Lung (tissue), 12 donors: Measurements from ENCODE around the gene HACD4. TPM values are rescaled to one million over a fixed set of nuclear protein-coding genes. Genes with fewer than 3 reads are reported as not detected.

ENCODE experiments used
- ATAC-seq: fragments of 200-7000 bp; cut with Tn5 transposase; one replicate; pipeline ENCODE4 v1.9.1; 2020; ENCODE audit warnings: moderate number of reproducible peaks; ENCODE audit not compliant: insufficient read depth, low FRiP score
- DNase-seq, 3 donors: peaks; one replicate each; pipeline ENCODE4 v3.0.0-alpha.2; 2013 to 2017
- H3K27ac ChIP-seq, 2 donors: one replicate each; pipeline ENCODE4 v1.5.1; 2013; ENCODE audit warnings: mild to moderate bottlenecking in 2 of 2, moderate library complexity in 2 of 2, control low read depth in 1 of 2, inconsistent platforms in 1 of 2, low read depth in 1 of 2, low read length in 1 of 2
- H3K27me3 ChIP-seq, 3 donors: one replicate each; pipeline ENCODE4 v1.5.1; 2013; ENCODE audit warnings: low read length in 2 of 3; ENCODE audit not compliant: control insufficient read depth in 3 of 3, insufficient read depth in 3 of 3
- H3K36me3 ChIP-seq, 4 donors: one replicate each; pipeline ENCODE4 v1.5.1; 2013; ENCODE audit warnings: low read length in 4 of 4, mild to moderate bottlenecking in 1 of 4, moderate library complexity in 1 of 4; ENCODE audit not compliant: control insufficient read depth in 4 of 4, insufficient read depth in 4 of 4
- H3K4me1 ChIP-seq, 5 donors: one replicate each; pipeline ENCODE4 v1.5.1; 2013; ENCODE audit warnings: low read length in 5 of 5, mild to moderate bottlenecking in 2 of 5, moderate library complexity in 1 of 5; ENCODE audit not compliant: control insufficient read depth in 5 of 5, insufficient read depth in 5 of 5
- H3K4me3 ChIP-seq: one replicate; pipeline ENCODE4 v1.5.1; 2013; ENCODE audit warnings: mild to moderate bottlenecking, control low read depth, moderate library complexity
- H3K9ac ChIP-seq, 2 donors: one replicate each; pipeline ENCODE4 v1.5.1; 2013; ENCODE audit warnings: low read length in 2 of 2, control low read depth in 1 of 2; ENCODE audit not compliant: insufficient read depth in 1 of 2
- H3K9me3 ChIP-seq, 4 donors: one replicate each; pipeline ENCODE4 v1.5.1; 2013; ENCODE audit warnings: low read length in 3 of 4, mild to moderate bottlenecking in 1 of 4, moderate library complexity in 1 of 4; ENCODE audit not compliant: control insufficient read depth in 4 of 4, insufficient read depth in 3 of 4
- WGBS, 2 donors: extraction: QIAGEN DNeasy Blood & Tissue Kit; methylation state at CpG; one replicate each; pipeline ENCODE4 v1.1.7; 2013; 5-methylcytosine and 5-hydroxymethylcytosine counted together
- polyA plus RNA-seq, 2 donors: library from polyadenylated mRNA; stranded (reverse); fragments of 200-250 nt; gene quantifications; one replicate each; pipeline ENCODE4 v1.2.1, GENCODE V29; 2013
- total RNA-seq, 2 donors: library from RNA; depleted of rRNA in 1 of 2; stranded (reverse); fragments of >200 nt in 1 of 2; gene quantifications; one replicate each; pipeline ENCODE4 v1.2.1, GENCODE V29; 2014 to 2021
- TF ChIP-seq, protein P1 (sequence below): IDR thresholded peaks from 2 replicates; pipeline ENCODE4 v1.5.1; 2012; ENCODE audit warnings: mild to moderate bottlenecking; ENCODE audit errors: control extremely low read depth, extremely low read depth
- donor health status: control.
- donor health status: control.
- donor health status: Bipolar disorder and iron deficiency.
- donor health status: healthy.
- donor health status: DM: yes; HTN: yes; CAD: no.

Gene HACD4
- total and polyA plus RNA-seq, 4 donors: 2.7 to 15.2 (median 4.8) TPM

DNA sequence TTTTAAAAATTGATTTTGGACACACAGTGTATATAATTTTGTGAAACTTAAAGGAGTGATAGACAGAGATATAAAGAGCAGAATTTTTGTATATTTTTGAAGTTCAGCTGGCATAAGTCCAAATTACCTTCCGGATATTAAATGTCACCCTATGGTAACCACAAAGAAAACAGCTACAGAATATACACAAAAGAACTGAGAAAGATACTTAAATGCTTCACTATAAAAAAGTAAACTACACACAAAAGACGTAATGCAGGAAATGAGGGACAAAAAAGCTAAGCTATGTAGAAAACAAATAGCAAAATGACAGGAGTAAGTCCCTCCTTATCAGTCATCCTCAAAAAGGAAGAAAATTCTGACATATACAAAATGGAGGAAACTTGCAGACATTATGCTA is 29.4 kb downstream of the HACD4 start:
- H3K4me1 ChIP-seq: no peaks in the 10 kb centered on the region
- WGBS, 2 donors: 72 to 76% methylated on average over 2 of the region's 2 CpGs
- no peaks in the 10 kb centered on the region for H3K9me3 ChIP-seq
- peaks cover 0 to 5% (median 0%) of the 10 kb centered on the region in 4 donors for H3K36me3 ChIP-seq
- H3K27me3 ChIP-seq: no peaks in the 10 kb centered on the region
- ATAC-seq (no peak), DNase-seq (no peak)
- TF ChIP-seq, protein P1, sequence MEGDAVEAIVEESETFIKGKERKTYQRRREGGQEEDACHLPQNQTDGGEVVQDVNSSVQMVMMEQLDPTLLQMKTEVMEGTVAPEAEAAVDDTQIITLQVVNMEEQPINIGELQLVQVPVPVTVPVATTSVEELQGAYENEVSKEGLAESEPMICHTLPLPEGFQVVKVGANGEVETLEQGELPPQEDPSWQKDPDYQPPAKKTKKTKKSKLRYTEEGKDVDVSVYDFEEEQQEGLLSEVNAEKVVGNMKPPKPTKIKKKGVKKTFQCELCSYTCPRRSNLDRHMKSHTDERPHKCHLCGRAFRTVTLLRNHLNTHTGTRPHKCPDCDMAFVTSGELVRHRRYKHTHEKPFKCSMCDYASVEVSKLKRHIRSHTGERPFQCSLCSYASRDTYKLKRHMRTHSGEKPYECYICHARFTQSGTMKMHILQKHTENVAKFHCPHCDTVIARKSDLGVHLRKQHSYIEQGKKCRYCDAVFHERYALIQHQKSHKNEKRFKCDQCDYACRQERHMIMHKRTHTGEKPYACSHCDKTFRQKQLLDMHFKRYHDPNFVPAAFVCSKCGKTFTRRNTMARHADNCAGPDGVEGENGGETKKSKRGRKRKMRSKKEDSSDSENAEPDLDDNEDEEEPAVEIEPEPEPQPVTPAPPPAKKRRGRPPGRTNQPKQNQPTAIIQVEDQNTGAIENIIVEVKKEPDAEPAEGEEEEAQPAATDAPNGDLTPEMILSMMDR: no peak
- H3K27ac ChIP-seq: no peak overlapping the region
- H3K9ac ChIP-seq: no peak overlapping the region
- no peak overlapping the region for H3K4me3 ChIP-seq

DNA sequence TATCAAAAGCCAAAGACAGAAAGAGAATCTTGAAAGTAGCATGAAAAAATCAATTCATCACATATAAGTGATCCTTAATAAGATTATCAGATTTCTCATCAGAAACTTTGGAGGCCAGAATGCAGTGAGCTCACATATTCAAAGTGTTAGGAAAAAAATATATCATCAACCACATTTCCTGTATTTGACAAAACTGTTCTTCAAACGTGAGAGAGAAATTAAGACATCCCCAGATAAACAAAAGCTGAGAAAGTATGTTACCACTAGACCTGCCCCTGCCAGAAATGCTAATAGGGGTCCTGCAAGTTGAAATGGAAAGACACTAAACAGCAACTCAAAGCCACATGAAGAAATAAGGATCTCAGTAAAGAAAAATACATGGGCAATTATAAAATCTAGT is 29.9 kb downstream of the HACD4 start:
- TF ChIP-seq, protein P1: no peak
- Histone ChIP-seq H3K36me3 (peaks cover 0 to 5% (median 2%) of the 10 kb centered on the region in 4 donors), H3K4me3 (no peak overlapping the region), H3K9me3 (no peaks in the 10 kb centered on the region), H3K9ac (no peak overlapping the region), H3K27me3 (no peaks in the 10 kb centered on the region), H3K4me1 (peaks cover 0 to 1% (median 0%) of the 10 kb centered on the region in 5 donors), H3K27ac (no peak overlapping the region)
- DNase-seq (no peak), ATAC-seq (no peak)
- 0 to 8% methylated on average over 1 of the region's 1 CpG for WGBS, 2 donors

DNA sequence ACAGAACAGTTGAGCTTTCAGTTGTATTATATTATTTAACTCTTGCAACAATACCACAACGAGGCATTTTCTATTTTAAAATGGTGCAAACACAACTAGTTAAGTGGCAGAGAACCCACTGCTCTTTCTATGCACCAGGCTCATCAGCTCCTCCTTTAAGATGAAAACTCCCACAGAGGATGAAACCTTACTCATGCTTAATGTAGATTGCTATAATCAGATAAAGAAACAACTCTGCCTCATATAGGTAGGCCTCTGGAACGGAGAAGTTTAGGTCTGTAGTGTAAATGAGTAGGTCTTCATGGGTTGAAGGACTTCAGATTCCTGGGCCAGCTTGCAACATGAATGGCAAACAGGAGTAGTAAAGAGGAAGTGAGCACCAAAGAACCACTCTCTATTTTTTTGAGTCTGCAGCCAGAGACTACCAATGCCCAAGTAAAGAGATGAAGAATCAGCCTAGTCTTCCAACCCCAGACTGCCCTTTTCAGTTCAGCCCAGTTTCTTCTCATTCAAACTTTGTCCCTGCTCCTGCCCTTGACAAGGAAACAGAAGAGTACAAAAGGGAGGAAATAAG is 33.9 kb downstream of the HACD4 start:
- 76 to 77% methylated on average over 2 of the region's 2 CpGs for WGBS, 2 donors
- Histone ChIP-seq H3K4me3 (no peak overlapping the region), H3K4me1 (peaks cover 0 to 1% (median 0%) of the 10 kb centered on the region in 5 donors), H3K27me3 (no peaks in the 10 kb centered on the region), H3K9me3 (no peaks in the 10 kb centered on the region), H3K9ac (no peak overlapping the region), H3K36me3 (peaks cover 2 to 10% (median 3%) of the 10 kb centered on the region in 4 donors), H3K27ac (no peak overlapping the region)
- DNase-seq: no peak
- no peak for ATAC-seq
- TF ChIP-seq, protein P1: no peak

DNA sequence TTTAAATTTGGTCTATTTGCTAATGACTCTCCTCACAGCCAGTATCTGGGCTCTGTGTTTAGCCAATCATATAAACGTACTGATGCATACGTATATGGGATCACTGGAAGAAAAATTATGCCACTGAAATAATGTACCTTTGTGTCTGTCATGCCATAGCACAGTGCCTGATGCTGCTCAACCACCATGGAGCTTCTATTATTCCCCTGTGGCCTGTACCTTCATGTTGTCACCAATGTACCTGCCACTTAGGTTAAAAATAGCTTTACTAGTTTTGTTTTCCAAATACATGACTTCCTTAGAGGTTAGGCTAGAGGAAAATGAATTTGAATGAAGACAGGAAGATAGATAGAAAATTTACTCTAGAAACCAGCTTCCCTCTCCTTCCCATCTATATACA is 34.6 kb downstream of the HACD4 start:
- no peak overlapping the region for H3K27ac ChIP-seq
- H3K4me3 ChIP-seq: no peak overlapping the region
- H3K9ac ChIP-seq: no peak overlapping the region
- no peaks in the 10 kb centered on the region for H3K9me3 ChIP-seq
- DNase-seq: no peak
- peaks cover 2 to 10% (median 3%) of the 10 kb centered on the region in 4 donors for H3K36me3 ChIP-seq
- peaks cover 0 to 1% (median 0%) of the 10 kb centered on the region in 5 donors for H3K4me1 ChIP-seq
- no peaks in the 10 kb centered on the region for H3K27me3 ChIP-seq
- TF ChIP-seq, protein P1: no peak
- 92 to 95% methylated on average over 2 of the region's 2 CpGs for WGBS, 2 donors
- ATAC-seq: no peak
